ENCODE measurements around the gene MED28. TPM values are rescaled to one million over a fixed set of nuclear protein-coding genes. Genes with fewer than 3 reads are reported as not detected.
A peak's percentile ranks its signal among the peaks of the same experiment; 100 is the strongest.
"Not testable (repeated sequence)": the region's sequence is repeated elsewhere in the genome, so short reads cannot be mapped to it uniquely, and the experiment has no call there.

Gene MED28, protein sequence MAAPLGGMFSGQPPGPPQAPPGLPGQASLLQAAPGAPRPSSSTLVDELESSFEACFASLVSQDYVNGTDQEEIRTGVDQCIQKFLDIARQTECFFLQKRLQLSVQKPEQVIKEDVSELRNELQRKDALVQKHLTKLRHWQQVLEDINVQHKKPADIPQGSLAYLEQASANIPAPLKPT
- total RNA-seq (2014; rRNA removed), result 6.3 and 9.2 TPM in 2 replicates
- 46.4 TPM for polyA plus RNA-seq (2012)

- peak; percentile 93 for DNase-seq (ENCODE audit: low read depth)
Measured at GRCh38 chr4:17614416-17615299, at the start of gene MED28. Gene MED28 (plus strand): TSS chr4:17614641. CDS start chr4:17614655, 14 bp downstream.

GRCh38 chr4:17565846-17566245, 48.6 kb upstream of the MED28 start:
- no peak for DNase-seq (ENCODE audit: low read depth)

DNA sequence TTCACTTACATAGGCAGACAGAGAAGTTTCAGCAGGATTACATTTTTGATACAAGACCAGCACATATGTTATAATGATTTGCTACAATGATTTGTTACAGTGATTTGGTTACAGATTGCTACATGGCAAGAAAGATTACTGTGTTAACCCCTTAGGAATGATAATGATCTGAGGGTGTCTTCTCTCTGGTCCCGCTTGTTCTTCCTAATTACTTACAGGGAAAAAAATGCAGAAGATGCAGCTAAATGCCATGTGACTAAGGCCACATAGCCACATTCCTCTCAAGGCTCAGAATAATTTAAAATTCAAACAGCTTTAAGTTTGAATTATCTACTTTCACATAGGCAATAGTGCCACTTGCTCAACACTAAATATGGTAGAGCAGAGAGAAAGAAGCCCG, 47.2 kb upstream of the MED28 start:
- no peak for DNase-seq (ENCODE audit: low read depth)

DNA sequence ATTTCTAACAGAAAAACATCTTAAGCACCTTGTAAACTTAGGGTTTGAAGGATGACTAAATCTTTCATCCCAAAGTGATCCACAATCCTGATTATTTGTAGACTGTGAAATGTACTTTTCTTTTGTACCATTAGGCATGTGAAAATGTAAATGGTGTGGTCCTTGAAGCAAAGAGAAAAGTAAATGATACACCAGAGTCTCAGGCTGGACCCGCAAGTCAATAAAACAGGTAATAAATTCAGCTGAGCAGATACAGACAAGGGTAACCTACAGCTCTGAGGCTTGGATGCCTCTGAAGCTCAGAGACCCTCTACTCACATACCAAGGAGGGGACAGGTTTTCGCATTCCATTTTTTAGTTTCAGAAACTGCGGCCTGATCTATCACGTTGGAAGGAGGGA, 40.2 kb upstream of the MED28 start:
- no peak for DNase-seq (ENCODE audit: low read depth)

GRCh38 chr4:17575177-17575576, 39.3 kb upstream of the MED28 start:
- DNase-seq (ENCODE audit: low read depth), result not testable (repeated sequence)

DNA sequence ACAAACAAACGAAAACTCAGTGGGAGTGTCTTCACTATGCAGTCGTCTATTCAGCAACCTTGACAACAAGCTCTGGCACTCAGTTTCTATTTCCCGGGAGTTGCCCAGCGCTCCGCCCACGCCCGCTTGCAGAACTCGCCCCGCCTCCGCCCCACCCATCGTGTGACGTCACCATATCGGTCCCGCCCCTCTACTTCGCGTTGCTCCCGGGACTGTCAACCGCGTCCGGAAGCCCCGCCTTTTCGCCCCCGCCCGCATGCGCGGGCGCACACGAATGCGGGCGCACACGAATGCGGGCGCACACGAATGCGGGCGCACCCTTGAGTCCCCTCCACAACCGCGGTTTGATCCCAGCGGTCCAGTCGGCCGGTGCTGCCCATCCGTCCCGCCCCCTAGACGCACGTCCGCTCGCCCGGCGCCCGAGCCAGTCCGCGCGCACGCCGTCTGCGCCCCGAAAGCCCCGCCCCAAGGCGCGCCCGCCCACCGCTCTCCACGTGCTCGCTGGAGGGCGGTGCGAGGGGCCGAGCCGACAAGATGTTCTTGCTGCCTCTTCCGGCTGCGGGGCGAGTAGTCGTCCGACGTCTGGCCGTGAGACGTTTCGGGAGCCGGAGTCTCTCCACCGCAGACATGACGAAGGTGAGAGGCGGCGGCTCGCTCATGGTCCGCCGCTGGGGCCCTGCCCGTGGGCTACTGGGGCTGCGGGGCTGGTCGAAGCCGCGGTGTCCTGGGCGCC, 37.3 kb upstream of the MED28 start, which contains the start of gene LAP3:
TSS of gene LAP3 (plus strand) at position 267 of the 733 bp plus-strand sequence. CDS start at position 535, 268 bp downstream.
- DNase-seq (ENCODE audit: low read depth), result peak; percentile 91

GRCh38 chr4:17577665-17578481, 36.6 kb upstream of the MED28 start:
- peak; percentile 19 for DNase-seq (ENCODE audit: low read depth)

- DNase-seq (ENCODE audit: low read depth), result no peak
Measured at GRCh38 chr4:17578482-17578891, 36.0 kb upstream of the MED28 start.

- DNase-seq (ENCODE audit: low read depth), result peak; percentile 82
Measured at GRCh38 chr4:17580969-17581368, 33.5 kb upstream of the MED28 start.

DNA sequence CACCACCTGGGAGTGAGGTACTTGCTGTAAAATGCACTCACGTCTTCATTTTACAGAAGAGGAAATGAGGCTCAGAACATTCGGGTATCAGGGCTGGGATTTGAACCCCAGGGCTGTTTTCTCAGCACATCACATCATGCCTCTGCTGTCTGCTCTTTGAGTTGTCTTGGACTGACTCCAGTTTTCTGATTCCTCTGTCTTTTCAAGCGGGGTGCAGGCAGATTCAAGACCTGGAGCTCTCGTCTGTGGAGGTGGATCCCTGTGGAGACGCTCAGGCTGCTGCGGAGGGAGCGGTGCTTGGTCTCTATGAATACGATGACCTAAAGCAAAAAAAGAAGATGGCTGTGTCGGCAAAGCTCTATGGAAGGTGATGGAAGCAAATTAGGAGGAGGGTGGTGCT, 31.2 kb upstream of the MED28 start:
- no peak for DNase-seq (ENCODE audit: low read depth)

GRCh38 chr4:17583941-17584340, 30.5 kb upstream of the MED28 start:
- no peak for DNase-seq (ENCODE audit: low read depth)

- no peak for DNase-seq (ENCODE audit: low read depth)
Measured at GRCh38 chr4:17584521-17585213, 29.8 kb upstream of the MED28 start.

DNA sequence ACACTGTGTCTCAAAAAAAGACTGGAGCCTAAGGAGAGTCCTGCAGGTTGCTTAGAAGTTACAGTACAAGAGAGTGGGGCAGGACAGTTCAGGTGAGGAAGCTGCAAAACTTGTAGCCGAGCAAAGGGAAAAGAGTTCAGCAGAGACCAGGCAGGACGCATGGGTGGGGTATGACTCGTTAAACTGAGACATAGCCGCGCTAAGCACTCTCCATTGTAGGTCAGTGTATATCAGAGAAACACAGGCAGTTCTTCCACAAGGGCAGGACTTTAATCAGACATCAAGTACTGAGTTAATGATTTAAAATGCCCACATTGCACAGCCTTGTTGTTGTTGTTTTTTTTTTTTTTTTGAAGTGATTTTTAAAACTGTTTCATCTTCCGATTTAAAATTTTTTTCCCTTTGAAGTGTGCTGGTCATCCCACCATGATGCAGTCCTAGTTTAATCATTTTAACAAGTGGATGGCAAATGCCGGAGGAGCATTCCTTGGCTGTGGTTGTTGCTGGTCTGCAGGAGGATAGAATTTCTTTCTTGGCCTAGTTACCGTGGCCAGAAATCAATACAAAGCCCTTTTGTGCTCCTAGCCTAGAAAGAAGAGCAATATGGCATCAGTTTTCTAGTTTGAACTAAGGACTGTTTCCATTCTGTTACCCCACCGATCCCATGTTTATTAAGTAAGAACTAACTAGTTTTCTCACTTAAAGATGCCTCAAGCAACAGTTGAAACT, 27.2 kb upstream of the MED28 start:
- no peak for DNase-seq (ENCODE audit: low read depth)

DNA sequence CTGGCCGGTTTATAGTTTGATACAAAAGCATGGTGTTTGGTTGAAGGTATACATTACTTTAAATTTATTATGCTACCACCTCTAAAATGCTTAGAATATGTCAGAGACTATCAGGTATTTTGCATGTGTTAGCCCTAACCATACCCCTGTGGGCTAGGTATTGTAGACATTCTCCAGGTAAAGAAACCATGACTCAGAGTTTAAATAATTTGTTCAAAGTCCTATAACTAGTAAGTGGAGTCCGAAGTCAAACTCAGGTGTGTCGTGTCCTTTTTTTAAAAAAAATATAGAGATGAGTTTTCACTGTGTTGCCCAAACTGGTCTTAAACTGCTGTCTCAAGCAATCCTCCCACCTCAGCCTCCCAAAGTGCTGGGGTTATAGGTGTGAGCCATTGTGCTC, 25.1 kb upstream of the MED28 start:
- DNase-seq (ENCODE audit: low read depth), result no peak

DNA sequence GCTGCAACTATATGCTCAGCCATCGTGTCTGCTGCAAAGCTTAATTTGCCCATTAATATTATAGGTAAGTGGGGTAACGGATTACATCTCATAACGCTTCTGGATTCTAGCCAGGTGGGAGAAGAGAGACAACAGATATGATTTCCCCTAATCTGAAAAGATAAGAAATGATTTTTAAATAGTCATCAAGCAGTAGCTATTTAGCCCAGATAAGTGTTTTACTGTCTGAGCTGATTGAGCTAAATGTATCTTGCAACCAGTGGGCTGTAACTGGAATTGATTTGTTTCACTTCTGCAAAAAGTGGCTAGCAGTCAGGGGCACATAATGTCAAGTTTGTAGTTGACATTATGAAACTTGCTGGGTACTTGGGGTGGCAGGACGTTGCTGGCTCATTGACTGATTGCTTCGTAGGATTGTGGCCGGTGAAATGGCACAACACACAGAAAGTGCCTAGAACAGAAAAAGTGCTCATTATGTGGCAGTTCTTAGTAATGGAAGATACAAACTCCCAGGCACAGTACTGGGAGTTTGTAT, 18.9 kb upstream of the MED28 start:
- DNase-seq (ENCODE audit: low read depth), result no peak

DNA sequence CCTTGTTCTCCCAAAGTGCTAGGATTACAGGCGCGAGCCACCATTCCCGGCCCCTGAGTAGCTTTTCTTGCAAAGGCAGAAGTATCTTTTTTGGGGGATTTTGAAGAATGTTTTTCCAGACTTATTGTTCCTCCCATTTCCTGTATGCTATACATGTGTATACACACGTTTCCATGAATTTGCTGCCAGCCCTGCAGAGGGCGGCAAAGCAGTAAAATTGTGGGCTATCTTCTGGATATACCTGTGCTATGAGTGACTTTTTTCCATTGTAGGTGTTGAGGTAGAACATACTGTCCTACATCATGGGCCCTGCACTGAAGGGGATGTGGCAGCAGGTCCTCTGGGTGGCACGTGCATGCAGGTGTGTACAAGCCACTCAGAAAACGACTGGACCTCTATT, 16.9 kb upstream of the MED28 start:
- DNase-seq (ENCODE audit: low read depth), result no peak

GRCh38 chr4:17599826-17600225, 14.6 kb upstream of the MED28 start:
- no peak for DNase-seq (ENCODE audit: low read depth)

- DNase-seq (ENCODE audit: low read depth), result no peak
Measured at GRCh38 chr4:17605236-17605635, 9.2 kb upstream of the MED28 start.

- DNase-seq (ENCODE audit: low read depth), result peak; percentile 80
Measured at GRCh38 chr4:17613761-17614415, 553 bp upstream of the MED28 start.
